ENCODE data around the gene NRXN3.

GRCh38 chr14:78872837-78873236, 702.7 kb downstream of the NRXN3 start:
- TF ChIP-seq CTCF (IDR thresholded peaks at IDR 0.05; ENCODE audit: poor library complexity): no peak
- TF ChIP-seq EZH2 (IDR thresholded peaks at IDR 0.05; ENCODE audit: borderline replicate concordance): no peak
- TF ChIP-seq EZH2phosphoT487 (IDR thresholded peaks at IDR 0.05; ENCODE audit: low read depth, severe bottlenecking, unreplicated experiment): no peak
